ENCODE measurements around the gene IZUMO1. TPM values are rescaled to one million over a fixed set of nuclear protein-coding genes. Genes with fewer than 3 reads are reported as not detected.
"Not testable (repeated sequence)": the region's sequence is repeated elsewhere in the genome, so short reads cannot be mapped to it uniquely, and the experiment has no call there.

IZUMO1 gene
- total RNA-seq, 1 donor from 2014 or later, result 2.9 TPM

GRCh38 chr19:48772503-48772953 is 25.8 kb upstream of the IZUMO1 start:
- DNase-seq (no peak), ATAC-seq (peak; percentile 39 to 66)
- Histone ChIP-seq H3K27ac (no peak overlapping the region), H3K9me3 (no peaks in the 10 kb centered on the region), H3K4me1 (peaks cover 12% of the 10 kb centered on the region), H3K36me3 (no peaks in the 10 kb centered on the region), H3K27me3 (ENCODE audit: low read depth) (no peaks in the 10 kb centered on the region), H3K4me3 (no peak overlapping the region)
- intact Hi-C loops (cut with DNase I), result no loop called here
- TF ChIP-seq, protein P1, sequence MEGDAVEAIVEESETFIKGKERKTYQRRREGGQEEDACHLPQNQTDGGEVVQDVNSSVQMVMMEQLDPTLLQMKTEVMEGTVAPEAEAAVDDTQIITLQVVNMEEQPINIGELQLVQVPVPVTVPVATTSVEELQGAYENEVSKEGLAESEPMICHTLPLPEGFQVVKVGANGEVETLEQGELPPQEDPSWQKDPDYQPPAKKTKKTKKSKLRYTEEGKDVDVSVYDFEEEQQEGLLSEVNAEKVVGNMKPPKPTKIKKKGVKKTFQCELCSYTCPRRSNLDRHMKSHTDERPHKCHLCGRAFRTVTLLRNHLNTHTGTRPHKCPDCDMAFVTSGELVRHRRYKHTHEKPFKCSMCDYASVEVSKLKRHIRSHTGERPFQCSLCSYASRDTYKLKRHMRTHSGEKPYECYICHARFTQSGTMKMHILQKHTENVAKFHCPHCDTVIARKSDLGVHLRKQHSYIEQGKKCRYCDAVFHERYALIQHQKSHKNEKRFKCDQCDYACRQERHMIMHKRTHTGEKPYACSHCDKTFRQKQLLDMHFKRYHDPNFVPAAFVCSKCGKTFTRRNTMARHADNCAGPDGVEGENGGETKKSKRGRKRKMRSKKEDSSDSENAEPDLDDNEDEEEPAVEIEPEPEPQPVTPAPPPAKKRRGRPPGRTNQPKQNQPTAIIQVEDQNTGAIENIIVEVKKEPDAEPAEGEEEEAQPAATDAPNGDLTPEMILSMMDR (IDR thresholded peaks at IDR 0.05), result no peak

GRCh38 chr19:48770734-48771472 is 24.2 kb upstream of the IZUMO1 start:
- Histone ChIP-seq H3K27ac (peak overlapping the region; percentile 18), H3K9me3 (no peaks in the 10 kb centered on the region), H3K4me1 (peaks cover 12% of the 10 kb centered on the region), H3K36me3 (no peaks in the 10 kb centered on the region), H3K4me3 (no peak overlapping the region), H3K27me3 (ENCODE audit: low read depth) (no peaks in the 10 kb centered on the region)
- ATAC-seq (no peak), DNase-seq (no peak)
- TF ChIP-seq, protein P1 (IDR thresholded peaks at IDR 0.05), result no peak
- intact Hi-C loops (cut with DNase I), result no loop called here

- Histone ChIP-seq H3K9me3 (no peaks in the 10 kb centered on the region), H3K27ac (peak overlapping the region; percentile 18), H3K4me1 (peaks cover 12% of the 10 kb centered on the region), H3K4me3 (no peak overlapping the region), H3K36me3 (no peaks in the 10 kb centered on the region), H3K27me3 (ENCODE audit: low read depth) (no peaks in the 10 kb centered on the region)
- intact Hi-C loops (cut with DNase I), result no loop called here
- ATAC-seq, result peak; percentile 47 to 63
- TF ChIP-seq, protein P1 (IDR thresholded peaks at IDR 0.05), result no peak
- DNase-seq, result no peak
These were observed 23.6 kb upstream of the IZUMO1 start for GRCh38 chr19:48770266-48770665.

DNA sequence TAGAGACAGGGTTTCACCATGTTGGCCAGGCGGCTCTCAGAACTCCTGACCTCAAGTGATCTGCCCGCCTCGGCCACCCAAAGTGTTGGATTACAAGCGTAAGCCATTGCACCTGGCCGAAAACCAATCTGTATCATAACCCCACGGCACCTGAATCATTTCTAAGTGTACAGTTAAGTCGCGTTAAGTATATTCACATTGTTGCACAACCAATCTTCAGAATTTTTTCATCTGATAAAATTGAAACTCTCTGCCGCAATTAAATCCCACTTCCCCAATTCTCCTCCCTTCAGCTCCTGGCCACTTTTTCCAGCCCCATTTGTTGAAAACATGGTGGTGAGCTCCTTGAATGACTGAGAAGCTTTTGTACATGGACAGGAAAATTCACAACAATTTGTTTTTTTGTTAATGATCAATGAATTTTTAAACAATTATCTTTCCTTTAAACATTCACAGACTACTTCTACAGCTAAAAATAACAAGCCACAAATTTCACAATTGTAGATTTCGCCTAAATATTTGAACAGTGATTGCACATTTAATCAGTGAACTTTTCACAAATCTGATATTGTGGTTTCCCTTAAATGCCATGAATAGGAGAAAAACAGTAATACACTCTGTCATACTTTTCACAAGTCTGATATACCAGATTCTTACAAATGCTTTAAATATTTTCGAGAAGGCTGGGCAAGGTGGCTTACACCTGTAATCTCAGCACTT is 22.4 kb upstream of the IZUMO1 start:
- Histone ChIP-seq H3K27me3 (ENCODE audit: low read depth) (no peaks in the 10 kb centered on the region), H3K9me3 (no peaks in the 10 kb centered on the region), H3K4me3 (peak overlapping the region; percentile 2), H3K36me3 (no peaks in the 10 kb centered on the region), H3K27ac (peak overlapping the region; percentile 6), H3K4me1 (peaks cover 12% of the 10 kb centered on the region)
- intact Hi-C loops (cut with DNase I), result no loop called here
- TF ChIP-seq, protein P1 (IDR thresholded peaks at IDR 0.05), result no peak
- peak in 1 of 2 donors; percentile 51 for ATAC-seq
- no peak for DNase-seq

- H3K9me3 ChIP-seq; DNase-seq; H3K27me3 ChIP-seq (ENCODE audit: low read depth); H3K4me3 ChIP-seq; H3K36me3 ChIP-seq; ATAC-seq; intact Hi-C loops (cut with DNase I); H3K27ac ChIP-seq: not testable (repeated sequence)
- peaks cover 12% of the 10 kb centered on the region for H3K4me1 ChIP-seq
These were observed 21.6 kb upstream of the IZUMO1 start for GRCh38 chr19:48768171-48768753.

DNA sequence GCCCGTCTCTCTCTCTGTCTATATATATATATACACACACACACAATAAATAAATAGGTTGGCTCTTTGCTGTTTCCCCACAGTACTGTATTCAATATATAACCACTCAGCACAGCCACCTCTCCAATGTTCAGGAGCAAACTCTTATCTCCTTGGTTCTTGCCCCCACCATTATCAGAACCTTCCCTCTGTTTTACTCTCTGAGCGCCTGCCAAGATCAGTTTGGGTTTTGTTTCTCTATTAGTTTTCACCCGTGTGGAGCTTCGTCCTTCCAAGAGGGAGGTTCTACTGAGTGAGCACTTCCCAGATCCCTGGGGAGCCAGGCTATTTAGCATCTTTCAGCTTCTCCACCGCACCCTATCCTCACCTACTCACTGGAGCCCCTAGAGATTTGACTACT is 19.1 kb upstream of the IZUMO1 start:
- H3K36me3 ChIP-seq; H3K9me3 ChIP-seq; H3K27me3 ChIP-seq (ENCODE audit: low read depth); intact Hi-C loops (cut with DNase I); H3K27ac ChIP-seq; H3K4me3 ChIP-seq; DNase-seq; ATAC-seq: not testable (repeated sequence)
- H3K4me1 ChIP-seq, result peaks cover 12% of the 10 kb centered on the region

All from lower lobe of right lung (tissue), 2 donors.